ENCODE results near the gene SYNDIG1.

The SYNDIG1 gene

DNA sequence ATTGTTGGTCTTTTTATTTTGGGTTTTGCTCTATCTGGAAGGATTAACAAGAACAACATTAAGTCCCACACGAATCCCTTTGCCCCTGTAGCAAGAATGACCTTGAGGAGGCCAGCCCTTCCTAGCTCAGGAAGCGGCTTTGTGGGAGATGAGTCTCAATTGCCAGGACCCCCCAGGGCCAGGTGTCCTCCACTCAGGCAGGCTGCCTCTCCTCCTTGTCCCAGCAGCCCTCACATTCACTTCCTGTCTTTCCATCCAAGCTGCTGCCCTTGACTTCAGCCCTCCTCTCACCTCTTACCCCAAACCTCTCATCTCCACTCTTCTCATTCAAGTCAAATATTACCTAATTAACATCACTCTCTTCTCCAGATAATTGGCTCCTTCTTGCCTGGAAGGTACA lies 22.6 kb upstream of the SYNDIG1 start:
- DNase-seq (ENCODE audit: low spot score) = no peak

GRCh38 chr20:24448170-24448569 lies 21.3 kb upstream of the SYNDIG1 start:
- DNase-seq (ENCODE audit: low spot score) = no peak

- DNase-seq (ENCODE audit: low spot score) = no peak
These were observed 20.3 kb upstream of the SYNDIG1 start for GRCh38 chr20:24449026-24449720.

DNA sequence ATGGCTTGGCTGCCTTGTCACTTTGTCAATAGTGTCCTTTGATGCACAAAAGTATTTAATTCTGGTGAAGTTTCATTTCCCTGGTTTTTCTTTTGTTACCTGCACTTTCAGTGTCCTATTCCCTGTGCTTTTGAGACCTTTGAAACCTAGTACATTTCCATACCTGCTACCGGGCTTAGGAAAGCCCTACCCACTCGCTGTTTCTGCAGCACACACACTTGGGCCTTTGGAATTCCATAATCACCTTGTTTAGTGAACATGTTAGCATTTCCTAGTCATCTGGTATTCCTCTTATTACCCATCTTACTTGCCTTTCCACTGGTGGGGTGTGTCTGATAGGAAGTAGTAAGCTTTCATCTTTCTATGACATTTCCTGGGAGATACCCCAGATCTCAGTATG lies 19.3 kb upstream of the SYNDIG1 start:
- no peak for DNase-seq (ENCODE audit: low spot score)

GRCh38 chr20:24450624-24451376 lies 18.6 kb upstream of the SYNDIG1 start:
- DNase-seq (ENCODE audit: low spot score) = no peak

DNA sequence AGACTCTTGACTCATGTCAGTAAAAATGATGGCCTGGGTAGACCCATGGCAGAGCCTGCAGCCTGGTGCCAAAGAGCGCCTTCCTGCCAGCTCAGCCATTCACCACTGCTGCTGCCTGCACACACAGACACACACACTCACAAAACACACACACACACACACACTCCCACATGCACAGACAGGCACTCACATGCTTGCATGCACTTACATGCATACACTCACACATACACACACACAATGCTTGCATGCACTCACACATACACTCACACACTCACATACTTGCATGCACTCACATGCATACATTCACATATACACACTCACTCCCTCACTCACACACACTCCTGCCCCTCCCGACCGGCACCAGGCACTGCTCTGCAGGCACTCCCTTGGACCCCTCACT lies 18.0 kb upstream of the SYNDIG1 start:
- no peak for DNase-seq (ENCODE audit: low spot score)

DNA sequence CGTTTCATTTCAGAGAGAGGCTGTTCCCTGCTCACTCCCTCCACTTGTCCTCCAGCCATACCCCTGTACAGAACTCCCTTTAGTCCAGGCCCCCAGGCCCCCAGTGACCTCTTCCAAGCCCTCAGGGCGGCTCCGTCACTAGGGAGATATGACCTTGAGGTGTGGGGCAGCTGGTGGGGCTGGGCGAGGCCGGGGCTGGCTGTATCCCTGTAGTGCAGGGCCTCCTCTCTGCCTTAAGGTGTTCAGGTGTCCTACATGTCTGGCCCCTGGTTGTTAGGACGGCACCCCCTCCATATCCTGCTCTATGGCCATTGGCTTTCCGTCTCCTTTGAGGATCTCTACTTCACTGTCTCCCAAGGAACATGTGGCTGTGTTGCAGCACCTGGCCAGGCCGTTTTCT lies 17.4 kb upstream of the SYNDIG1 start:
- DNase-seq (ENCODE audit: low spot score) = no peak

GRCh38 chr20:24452498-24453127 lies 16.8 kb upstream of the SYNDIG1 start:
- DNase-seq (ENCODE audit: low spot score) = no peak

GRCh38 chr20:24453869-24454268 lies 15.6 kb upstream of the SYNDIG1 start:
- DNase-seq (ENCODE audit: low spot score) = no peak

DNA sequence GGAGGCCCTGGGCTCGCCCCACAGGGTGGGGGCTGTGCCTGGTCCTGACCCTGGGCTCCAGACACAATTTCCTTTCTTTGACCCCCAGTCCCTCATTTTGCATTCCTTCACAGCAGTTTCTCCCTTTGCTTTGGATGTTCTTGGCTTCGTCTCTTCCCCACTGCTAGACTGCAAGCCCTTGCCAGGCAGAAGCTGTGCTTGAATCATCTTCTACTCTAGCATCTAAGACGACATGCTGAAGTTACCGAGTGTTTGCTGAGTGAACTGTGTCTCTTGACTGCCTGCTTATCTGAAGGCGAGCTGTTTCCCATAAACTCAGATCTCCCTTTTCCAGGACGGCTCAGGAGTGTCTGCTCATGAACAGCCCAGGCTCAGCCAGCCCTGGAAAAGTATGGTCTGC lies 14.3 kb upstream of the SYNDIG1 start:
- DNase-seq (ENCODE audit: low spot score) = no peak

DNA sequence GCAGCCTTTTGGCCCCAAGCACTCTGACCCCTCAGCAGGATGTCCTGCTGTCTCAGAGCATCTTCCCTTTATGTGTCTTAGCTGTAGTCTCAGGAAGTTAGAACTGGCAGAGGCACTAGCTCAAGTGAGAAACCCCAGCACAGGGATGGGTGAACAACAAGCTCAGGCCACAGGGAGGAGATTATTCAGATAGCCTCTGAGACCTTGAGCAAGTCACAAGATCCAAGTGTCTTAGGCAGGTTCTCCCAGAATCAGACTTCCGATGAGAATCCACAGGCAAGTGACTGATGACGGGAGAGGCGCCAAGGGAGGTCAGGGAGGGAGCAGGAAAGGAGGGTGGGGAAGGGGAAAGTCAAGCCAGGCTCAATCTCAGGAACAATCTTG lies 13.0 kb upstream of the SYNDIG1 start:
- DNase-seq (ENCODE audit: low spot score) = no peak

GRCh38 chr20:24458436-24458835 lies 11.0 kb upstream of the SYNDIG1 start:
- no peak for DNase-seq (ENCODE audit: low spot score)

- no peak for DNase-seq (ENCODE audit: low spot score)
These were observed 9.7 kb upstream of the SYNDIG1 start for GRCh38 chr20:24459733-24460132.

- DNase-seq (ENCODE audit: low spot score) = no peak
These were observed 8.7 kb upstream of the SYNDIG1 start for GRCh38 chr20:24460712-24461111.

DNA sequence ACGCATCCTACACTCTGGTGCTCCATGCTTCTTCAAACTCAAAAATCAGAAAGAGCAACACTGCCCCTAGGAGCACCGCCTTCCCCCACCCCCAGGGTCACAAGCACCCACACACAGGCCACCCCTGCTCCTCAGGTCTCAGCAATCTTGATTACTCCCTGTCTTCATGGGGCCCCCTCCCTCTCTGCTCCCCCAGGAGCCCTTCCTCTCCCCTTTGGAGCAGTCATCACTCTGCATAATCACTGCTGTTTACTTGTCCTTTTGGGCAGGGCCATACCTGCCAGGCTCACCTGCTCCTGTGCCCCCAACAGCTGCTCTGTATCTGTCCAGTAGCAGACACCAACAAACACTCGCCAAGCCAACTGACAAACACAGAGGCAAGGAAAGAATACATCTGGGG lies 7.6 kb upstream of the SYNDIG1 start:
- no peak for DNase-seq (ENCODE audit: low spot score)

DNA sequence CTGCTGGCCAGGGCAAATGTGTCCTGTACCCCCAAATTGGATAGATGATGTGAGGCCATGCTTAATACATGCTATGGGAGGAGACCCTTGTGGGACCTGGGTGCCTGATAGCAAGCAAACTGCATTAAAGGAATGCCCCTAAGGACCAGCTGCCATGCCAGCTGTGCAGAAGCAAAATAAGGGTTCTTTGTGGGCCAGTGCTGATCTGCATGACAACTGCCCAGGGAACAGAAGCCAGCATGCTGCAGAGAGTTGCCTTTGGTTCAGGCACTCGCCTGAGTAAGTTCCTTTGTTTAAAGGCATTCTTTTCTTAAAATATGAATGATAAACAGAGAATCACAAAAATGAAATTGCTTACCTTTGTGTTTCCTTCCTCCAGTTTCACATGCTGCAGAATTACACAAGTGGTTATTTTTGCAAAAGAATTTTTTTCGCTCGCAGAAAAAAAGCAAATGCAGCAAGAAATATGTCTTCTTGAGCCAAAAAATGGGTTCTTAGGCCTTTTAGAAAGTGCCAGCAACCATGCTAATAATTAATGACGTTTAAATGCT lies 6.9 kb upstream of the SYNDIG1 start:
- DNase-seq (ENCODE audit: low spot score) = peak; percentile 36

GRCh38 chr20:24465159-24465558 lies 4.3 kb upstream of the SYNDIG1 start:
- DNase-seq (ENCODE audit: low spot score) = no peak

GRCh38 chr20:24465730-24466129 lies 3.7 kb upstream of the SYNDIG1 start:
- DNase-seq (ENCODE audit: low spot score) = no peak

GRCh38 chr20:24468401-24469115 lies 871 bp upstream of the SYNDIG1 start:
- no peak for DNase-seq (ENCODE audit: low spot score)

DNA sequence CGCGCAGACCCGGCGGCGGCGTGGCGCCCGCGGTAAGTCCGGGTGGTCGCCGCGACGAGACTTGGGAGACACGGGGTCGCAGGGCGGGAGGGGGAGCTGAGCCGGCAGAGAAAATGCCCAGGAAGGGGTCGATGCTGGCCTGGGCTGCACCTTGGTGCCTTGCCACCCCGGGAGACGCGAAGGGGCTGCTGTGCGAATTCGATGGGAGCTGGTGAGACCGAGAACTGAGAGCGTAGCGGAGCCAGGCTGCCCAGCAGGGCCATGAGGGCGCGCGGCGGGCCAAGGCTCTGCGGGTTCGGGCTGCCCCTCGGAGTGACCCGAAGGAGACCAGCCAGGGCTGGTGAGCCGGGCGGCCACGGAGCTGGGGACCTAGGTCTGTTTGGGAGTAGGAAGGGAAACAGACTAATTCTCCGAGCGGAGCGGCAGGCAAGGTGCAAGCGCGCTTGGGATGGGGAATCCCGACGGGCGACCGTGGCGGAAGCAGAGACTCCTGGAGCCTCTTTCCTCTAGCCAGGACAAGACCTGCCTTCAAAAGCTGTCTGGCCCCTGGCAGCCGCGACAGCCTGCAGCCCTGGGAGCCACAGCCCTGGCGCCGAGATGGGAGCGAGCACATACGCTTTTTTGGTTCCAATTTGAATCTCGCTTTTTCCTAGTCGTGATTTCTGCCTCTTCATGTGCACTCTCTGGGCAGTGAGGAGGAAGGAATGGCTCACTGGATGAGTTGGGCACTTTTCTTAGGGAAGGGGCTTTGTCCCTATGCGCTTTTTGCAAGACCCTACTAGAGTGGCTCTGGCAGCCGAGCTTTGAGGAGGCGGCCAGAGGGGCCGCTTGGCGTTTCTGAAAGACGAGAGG lies 691 bp downstream of the SYNDIG1 start:
- DNase-seq (ENCODE audit: low spot score) = peak; percentile 36
